NCI-H82 treated with DMSO at 0.1 percent for 48 hours (cell line): ENCODE data around the gene GABPB1.
A peak's percentile ranks its signal among the peaks of the same experiment; 100 is the strongest.

Source experiments
- DNase-seq: peaks from one replicate; lab custom pipeline; 2025; ENCODE audit not compliant: unreplicated experiment; lab: John Stamatoyannopoulos, UW

GABPB1 gene

GRCh38 chr15:50244959-50245624, 109.9 kb downstream of the GABPB1 start:
- DNase-seq: no peak

GRCh38 chr15:50244153-50244552, 110.8 kb downstream of the GABPB1 start:
- no peak for DNase-seq

GRCh38 chr15:50241684-50242450, 113.1 kb downstream of the GABPB1 start:
- no peak for DNase-seq

GRCh38 chr15:50238255-50238654, 116.7 kb downstream of the GABPB1 start:
- DNase-seq: no peak

- DNase-seq: no peak
Observed at GRCh38 chr15:50236433-50236832, 118.6 kb downstream of the GABPB1 start.

- DNase-seq: no peak
Observed at GRCh38 chr15:50235794-50236193, 119.2 kb downstream of the GABPB1 start.

GRCh38 chr15:50234764-50235163, 120.2 kb downstream of the GABPB1 start:
- no peak for DNase-seq

- DNase-seq: no peak
Observed at GRCh38 chr15:50233192-50233736, 121.7 kb downstream of the GABPB1 start.

- DNase-seq: no peak
Observed at GRCh38 chr15:50232791-50233190, 122.2 kb downstream of the GABPB1 start.

- no peak for DNase-seq
Observed at GRCh38 chr15:50231761-50232160, 123.2 kb downstream of the GABPB1 start.

- DNase-seq: no peak
Observed at GRCh38 chr15:50229336-50229735, 125.7 kb downstream of the GABPB1 start.

- peak; percentile 16 for DNase-seq
Observed at GRCh38 chr15:50228866-50229265, 126.1 kb downstream of the GABPB1 start.

GRCh38 chr15:50227076-50227475, 127.9 kb downstream of the GABPB1 start:
- no peak for DNase-seq

GRCh38 chr15:50225938-50226337, 129.1 kb downstream of the GABPB1 start:
- no peak for DNase-seq
